ENCODE measurements around the gene MBIP.
"Not testable (repeated sequence)": the region's sequence is repeated elsewhere in the genome, so short reads cannot be mapped to it uniquely, and the experiment has no call there.

MBIP gene, protein sequence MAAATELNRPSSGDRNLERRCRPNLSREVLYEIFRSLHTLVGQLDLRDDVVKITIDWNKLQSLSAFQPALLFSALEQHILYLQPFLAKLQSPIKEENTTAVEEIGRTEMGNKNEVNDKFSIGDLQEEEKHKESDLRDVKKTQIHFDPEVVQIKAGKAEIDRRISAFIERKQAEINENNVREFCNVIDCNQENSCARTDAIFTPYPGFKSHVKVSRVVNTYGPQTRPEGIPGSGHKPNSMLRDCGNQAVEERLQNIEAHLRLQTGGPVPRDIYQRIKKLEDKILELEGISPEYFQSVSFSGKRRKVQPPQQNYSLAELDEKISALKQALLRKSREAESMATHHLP

GRCh38 chr14:36320200-36320896, at the start of gene MBIP:
Gene MBIP (minus strand): TSS chr14:36320637. CDS start chr14:36320588, 49 bp downstream.
- H3K4me3 ChIP-seq (ENCODE audit: low read depth, low read length) = peak within 1 kb of the TSS; percentile 94

- H3K4me3 ChIP-seq (ENCODE audit: low read depth, low read length) = no peak overlapping the region
Measured at GRCh38 chr14:36367985-36368774, 47.7 kb upstream of the MBIP start.

GRCh38 chr14:36365766-36366165, 45.3 kb upstream of the MBIP start:
- no peak overlapping the region for H3K4me3 ChIP-seq (ENCODE audit: low read depth, low read length)

DNA sequence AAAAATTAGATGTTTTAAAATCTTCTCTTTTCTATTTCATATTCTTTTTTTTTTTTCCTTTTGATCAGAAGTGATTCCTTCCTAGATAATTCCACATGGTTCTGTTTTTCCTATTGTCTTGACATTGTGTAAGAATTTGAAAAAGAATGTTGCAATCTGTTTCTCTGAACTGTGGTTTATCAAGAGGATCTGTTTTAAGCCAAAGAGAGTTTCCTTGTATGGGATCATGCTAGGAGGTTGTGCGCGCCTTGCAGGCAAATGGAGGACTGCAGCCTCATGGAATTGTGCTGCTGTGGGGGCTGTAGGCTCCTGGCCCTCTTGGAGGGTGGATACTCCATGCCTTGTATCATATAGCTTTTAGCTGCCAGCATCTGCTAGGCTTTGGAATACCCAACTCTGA, 43.3 kb upstream of the MBIP start:
- no peak overlapping the region for H3K4me3 ChIP-seq (ENCODE audit: low read depth, low read length)

GRCh38 chr14:36362648-36363047, 42.2 kb upstream of the MBIP start:
- no peak overlapping the region for H3K4me3 ChIP-seq (ENCODE audit: low read depth, low read length)

- H3K4me3 ChIP-seq (ENCODE audit: low read depth, low read length) = no peak overlapping the region
Measured at GRCh38 chr14:36361210-36361853, 40.9 kb upstream of the MBIP start.

DNA sequence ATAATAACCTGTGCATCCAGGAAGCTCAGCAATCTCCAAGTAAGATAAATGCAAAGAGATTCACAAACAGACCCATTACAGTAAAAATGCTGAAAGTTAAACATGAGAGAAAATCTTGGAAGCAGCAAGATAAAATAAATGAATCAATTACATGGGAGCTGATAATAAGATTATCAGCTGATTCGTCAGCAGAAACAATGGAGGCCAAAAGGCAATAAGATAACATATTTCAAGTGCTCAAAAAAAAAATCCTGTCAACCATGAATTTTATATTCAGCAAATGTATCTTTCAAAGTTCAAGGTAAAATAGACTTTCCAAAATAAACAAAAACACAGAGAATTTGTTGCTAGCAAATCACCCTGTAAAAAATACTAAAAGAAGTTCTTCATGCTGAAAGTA, 36.4 kb upstream of the MBIP start:
- H3K4me3 ChIP-seq (ENCODE audit: low read depth, low read length) = no peak overlapping the region

- H3K4me3 ChIP-seq (ENCODE audit: low read depth, low read length) = no peak overlapping the region
Measured at GRCh38 chr14:36346052-36346451, 25.6 kb upstream of the MBIP start.

GRCh38 chr14:36344211-36344610, 23.8 kb upstream of the MBIP start:
- no peak overlapping the region for H3K4me3 ChIP-seq (ENCODE audit: low read depth, low read length)

DNA sequence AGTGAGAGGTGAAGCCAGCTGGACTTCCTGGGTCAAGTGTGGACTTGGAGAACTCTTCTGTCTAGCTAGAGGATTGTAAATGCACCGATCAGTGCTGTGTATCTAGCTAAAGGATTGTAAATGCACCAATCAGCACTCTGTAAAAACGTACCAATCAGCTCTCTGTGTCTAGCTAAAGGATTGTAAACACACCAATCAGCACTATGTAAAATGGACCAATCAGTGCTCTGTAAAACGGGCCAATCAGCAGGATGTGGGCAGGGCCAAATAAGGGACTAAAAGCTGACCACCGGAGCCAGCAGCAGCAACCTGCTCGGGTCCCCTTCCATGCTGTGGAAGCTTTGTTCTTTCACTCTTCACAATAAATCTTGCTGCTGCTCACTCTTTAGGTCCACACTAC, 21.4 kb upstream of the MBIP start:
- H3K4me3 ChIP-seq (ENCODE audit: low read depth, low read length) = not testable (repeated sequence)

GRCh38 chr14:36340276-36340890, 19.9 kb upstream of the MBIP start:
- H3K4me3 ChIP-seq (ENCODE audit: low read depth, low read length) = no peak overlapping the region

- H3K4me3 ChIP-seq (ENCODE audit: low read depth, low read length) = no peak overlapping the region
Measured at GRCh38 chr14:36339816-36340215, 19.4 kb upstream of the MBIP start.

GRCh38 chr14:36333119-36333518, 12.7 kb upstream of the MBIP start:
- no peak overlapping the region for H3K4me3 ChIP-seq (ENCODE audit: low read depth, low read length)

- H3K4me3 ChIP-seq (ENCODE audit: low read depth, low read length) = not testable (repeated sequence)
Measured at GRCh38 chr14:36327573-36327972, 7.1 kb upstream of the MBIP start.

DNA sequence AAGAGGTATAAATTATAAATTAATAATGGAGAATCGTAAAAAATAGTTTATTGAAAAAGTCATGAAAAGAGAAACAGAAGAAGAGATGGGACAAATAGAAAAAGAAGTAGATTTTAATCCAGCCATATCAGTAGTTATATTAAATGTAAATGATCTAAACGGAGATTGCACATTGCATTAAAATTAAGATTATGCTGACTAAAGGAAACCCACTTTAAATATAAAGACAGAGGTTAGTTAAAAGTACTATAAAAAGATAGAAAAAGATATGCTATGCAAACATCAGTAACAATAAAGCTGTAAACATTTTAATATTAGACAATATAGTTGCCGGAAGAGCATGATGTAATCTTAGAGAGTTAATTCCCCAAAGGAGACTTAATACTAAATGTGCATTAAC, 5.4 kb upstream of the MBIP start:
- H3K4me3 ChIP-seq (ENCODE audit: low read depth, low read length) = no peak overlapping the region

DNA sequence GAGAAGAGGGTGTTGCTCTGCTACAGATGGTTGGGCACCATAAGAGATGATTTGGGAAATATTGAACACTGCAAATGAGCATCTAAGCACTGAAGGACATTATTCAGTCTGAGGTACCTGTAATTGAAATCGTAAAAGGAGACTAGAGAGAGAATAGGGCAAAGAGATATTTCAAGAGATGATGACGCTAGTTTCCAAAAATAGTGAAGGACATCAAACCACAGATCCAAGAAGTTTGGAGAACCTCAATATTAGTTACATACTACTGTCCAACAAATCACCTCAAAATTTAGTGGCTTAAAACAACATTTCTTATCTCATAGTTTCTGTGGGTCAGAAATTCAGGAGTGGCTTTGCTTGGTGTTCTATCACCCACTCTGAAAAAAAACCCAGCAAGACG, 4.5 kb upstream of the MBIP start:
- no peak overlapping the region for H3K4me3 ChIP-seq (ENCODE audit: low read depth, low read length)

GRCh38 chr14:36320897-36321381, 502 bp upstream of the MBIP start:
- peak overlapping the region; percentile 94 for H3K4me3 ChIP-seq (ENCODE audit: low read depth, low read length)

DNA sequence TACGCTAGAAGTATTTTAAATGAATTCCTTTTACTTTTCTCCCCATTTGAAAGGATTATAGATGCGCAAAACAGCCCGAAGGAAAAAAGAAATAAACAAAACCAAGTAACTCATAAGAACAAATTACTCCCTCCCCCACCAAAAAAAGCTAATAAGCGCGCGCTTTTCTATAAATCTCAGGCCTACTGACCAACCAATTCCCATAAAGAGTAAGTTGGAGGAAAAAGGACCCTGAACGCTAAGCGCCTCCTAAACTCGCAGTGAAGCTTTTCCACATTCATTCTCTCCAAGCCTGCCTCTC, 588 bp downstream of the MBIP start:
- peak overlapping the region; percentile 94 for H3K4me3 ChIP-seq (ENCODE audit: low read depth, low read length)

DNA sequence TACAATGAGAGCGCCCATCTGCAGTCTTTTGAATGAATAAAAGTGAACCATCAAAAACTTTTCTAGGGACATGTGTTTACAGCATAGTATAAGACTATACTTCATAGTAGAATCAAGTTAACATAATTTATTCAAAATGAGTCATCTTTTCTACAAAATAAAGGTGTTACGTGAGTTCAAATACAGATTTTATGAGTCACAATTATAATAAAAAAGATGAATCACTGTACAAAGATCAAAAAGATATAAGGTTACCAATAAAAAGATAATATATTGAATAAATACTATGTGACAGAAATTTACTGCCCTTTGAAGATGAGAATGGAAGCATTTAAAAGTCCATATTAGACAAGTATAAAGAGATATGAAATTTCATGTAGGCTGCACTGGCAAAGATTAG, 2.8 kb downstream of the MBIP start:
- no peak overlapping the region for H3K4me3 ChIP-seq (ENCODE audit: low read depth, low read length)

- no peak overlapping the region for H3K4me3 ChIP-seq (ENCODE audit: low read depth, low read length)
Measured at GRCh38 chr14:36316131-36316530, 4.3 kb downstream of the MBIP start.
